Daoy (cell line): ENCODE results near the gene ATP5PD. TPM values are rescaled to one million over a fixed set of nuclear protein-coding genes. Genes with fewer than 3 reads are reported as not detected.
"Not testable (repeated sequence)": the region's sequence is repeated elsewhere in the genome, so short reads cannot be mapped to it uniquely, and the experiment has no call there.

Experiments
- DNase-seq: peaks from one replicate; pipeline ENCODE4 v3.0.0-alpha.2; 2015; ENCODE audit warnings: low read depth
- total RNA-seq: library from RNA; depleted of rRNA; stranded (reverse); fragments of >200 nt; shearing (Covaris generic); gene quantifications from 2 replicates; pipeline ENCODE4 v1.2.3, GENCODE V29; 2014

The ATP5PD gene
- total RNA-seq, 1 experiment from 2014 or later: 453 TPM

DNA sequence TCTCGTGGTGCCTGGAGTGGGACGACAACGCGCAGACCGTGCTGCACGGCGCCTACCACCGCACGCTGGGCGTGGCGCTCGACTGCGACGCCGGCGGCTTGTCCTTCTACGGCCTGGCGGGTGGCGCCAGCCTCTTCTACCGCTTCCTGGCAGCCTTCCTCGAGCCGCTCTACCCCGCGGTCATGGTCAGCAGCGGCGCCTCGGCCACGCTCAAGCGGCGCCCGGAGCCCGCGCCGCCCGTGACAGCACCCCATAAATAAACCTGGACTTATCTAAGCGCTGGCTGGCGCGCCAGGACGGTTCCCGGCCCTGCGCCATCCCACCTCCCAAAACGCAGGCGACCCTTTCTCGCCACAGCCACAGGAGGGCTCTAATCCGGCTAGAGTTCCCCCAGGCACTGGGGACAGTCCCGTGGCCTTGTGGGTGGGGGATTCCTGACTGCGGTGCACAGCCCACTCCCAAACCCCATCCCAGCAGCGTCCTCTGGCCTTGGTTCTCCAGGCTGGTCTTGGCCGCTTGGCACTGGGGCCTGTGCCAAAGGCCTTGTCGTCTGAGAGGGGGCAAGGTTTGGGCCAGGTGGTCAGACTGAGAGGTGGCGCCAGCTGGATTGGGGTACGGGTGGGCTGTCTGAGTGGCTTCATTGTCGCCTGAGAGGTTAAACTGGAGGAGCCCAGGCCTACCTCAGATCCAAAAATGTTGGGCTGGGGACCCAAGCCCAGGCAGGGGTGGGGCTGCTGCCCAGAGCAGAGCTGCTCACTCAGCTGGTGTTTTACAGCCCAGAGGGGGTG lies 30.9 kb upstream of the ATP5PD start:
- no peak for DNase-seq

- no peak for DNase-seq
These were observed 30.3 kb upstream of the ATP5PD start for GRCh38 chr17:75077072-75077495.

- no peak for DNase-seq
These were observed 29.0 kb upstream of the ATP5PD start for GRCh38 chr17:75075597-75076336.

- DNase-seq: no peak
These were observed 27.8 kb upstream of the ATP5PD start for GRCh38 chr17:75074532-75074931.

DNA sequence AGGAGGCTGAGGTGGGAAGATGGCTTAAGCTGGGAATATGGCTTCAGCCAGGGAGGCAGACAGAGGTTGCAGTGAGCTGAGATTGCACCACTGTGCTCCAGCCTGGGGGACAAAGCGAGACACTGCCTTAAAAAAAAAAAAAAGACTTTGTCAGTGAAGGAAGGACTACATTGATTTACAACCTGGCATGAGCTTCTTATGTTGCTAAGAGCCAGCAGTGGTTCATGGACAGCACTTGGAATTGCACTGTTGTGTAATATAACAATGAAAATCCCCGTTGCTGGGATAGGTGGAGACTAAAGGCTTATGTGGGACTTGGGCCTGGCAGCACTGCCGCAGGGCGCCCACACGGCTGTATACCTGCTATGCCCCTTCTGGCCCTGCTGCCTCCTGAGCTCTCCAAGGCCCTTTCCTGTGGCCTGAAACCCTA lies 26.9 kb upstream of the ATP5PD start:
- DNase-seq: no peak

GRCh38 chr17:75072909-75073308 lies 26.1 kb upstream of the ATP5PD start:
- DNase-seq: not testable (repeated sequence)

DNA sequence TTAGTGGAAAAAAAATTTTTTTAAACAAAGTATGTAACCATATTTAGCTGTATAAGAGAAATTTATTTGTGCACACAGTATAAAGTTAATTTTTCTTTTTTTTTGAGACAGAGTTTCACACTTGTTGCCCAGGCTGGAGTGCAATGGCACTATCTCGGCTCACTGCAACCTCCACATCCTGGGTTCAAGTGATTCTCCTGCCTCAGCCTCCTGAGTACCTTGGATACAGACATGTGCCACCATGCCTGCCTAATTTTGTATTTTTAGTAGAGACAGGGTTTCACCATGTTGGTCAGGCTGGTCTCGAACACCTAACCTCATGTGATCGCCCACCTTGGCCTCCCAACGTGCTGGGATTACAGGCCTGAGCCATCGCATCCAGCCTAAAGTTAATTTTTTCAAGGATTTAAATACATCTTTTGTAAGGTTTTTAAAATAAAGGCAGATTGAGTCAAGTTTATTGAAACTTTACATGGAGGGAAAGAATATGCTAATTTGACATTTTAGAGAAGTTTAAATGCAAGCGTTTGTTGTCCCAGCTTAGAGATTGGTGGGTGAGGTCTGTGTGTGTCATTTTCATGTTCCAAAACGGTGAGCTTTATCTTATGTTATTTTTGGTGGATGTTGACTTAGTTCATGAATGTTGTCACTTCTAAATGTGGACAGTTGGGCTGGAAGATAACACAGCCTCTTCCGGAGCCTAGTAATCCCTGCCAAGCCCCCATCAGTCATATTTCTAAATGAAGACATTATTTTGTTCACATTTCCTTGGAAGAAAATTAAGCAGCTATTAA lies 24.9 kb upstream of the ATP5PD start:
- DNase-seq: not testable (repeated sequence)

DNA sequence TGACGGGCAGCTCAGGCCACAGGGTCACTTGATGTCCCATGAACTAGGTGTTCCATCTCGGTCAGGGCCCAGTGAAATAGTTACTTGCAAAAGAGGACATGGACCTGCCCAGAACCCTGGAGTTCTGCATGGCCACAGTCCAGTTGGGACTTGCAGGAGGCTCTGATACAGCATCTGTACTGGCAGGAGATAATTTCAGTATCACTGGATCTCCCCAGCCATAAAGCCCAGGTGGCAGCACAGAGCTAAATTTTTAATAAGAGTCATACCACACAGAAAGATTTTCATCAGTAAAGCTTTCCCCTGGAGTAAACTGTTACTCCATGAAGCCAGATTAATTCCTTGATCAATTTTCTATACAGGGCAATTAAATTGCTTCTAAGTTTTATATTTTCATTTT lies 23.0 kb upstream of the ATP5PD start:
- DNase-seq: no peak

GRCh38 chr17:75068750-75069149 lies 22.0 kb upstream of the ATP5PD start:
- no peak for DNase-seq

- no peak for DNase-seq
These were observed 21.1 kb upstream of the ATP5PD start for GRCh38 chr17:75067856-75068255.

DNA sequence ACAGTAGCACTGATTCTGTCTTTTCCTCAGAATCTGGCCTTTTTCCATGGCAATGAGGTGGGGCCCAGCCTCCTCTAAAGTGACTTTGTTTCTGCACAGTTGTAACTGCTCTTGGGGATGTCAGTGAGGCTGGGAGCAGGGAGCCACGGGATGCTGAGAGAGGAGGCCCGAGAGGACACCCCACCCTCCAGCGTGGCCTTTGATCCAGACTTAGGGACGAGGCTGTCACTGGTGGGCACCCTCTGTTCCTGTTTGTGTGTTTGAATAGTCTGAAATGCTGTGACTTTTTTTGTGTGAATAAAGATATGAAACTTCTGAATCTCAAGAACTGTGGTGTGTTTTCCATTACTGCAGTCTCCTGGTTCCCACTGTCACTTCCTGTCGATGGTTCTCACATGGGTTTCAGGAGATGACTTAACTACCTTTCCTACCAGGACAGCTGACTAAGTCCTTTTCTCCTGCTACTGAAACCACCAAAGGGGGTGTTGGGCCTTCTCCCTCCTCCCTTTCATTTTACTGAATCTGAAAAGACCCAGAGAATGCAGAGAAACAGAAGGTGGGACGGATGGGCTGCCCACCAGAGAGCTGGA lies 18.9 kb upstream of the ATP5PD start:
- DNase-seq: no peak

DNA sequence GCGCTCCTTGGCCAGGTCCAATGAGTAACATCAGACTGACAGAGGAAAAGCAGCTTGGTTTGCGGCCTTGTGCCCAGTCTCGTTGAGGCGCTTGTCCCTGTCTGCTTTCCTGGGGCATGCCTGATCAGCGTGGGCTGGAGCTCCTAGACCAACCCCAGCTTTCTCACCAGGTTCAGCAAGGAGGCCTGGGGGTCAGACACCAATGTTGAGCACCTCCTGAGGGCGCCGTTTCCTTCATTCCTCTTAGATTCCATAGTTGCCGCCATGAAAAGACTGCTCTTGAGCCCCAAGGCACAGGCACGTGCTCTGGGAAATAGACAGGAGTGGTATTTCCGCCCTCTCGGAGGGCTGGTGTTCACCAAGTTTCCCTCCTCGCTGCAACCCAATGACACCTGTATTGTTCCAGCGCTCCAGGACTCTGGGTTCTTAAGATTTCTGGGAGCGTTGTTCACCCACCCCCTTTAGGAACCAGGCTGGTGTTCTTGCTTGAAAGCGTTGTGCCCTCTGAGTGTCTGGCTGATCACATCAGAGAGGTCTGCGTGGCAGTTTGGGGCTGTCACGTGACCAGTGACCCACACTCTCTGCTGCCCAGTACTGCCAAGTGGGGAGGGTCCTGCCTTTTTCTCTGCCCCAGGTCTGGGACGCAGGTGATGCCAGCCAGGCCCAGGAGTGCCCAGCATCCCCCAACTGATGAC lies 18.2 kb upstream of the ATP5PD start:
- DNase-seq: no peak

GRCh38 chr17:75064460-75064859 lies 17.7 kb upstream of the ATP5PD start:
- no peak for DNase-seq

DNA sequence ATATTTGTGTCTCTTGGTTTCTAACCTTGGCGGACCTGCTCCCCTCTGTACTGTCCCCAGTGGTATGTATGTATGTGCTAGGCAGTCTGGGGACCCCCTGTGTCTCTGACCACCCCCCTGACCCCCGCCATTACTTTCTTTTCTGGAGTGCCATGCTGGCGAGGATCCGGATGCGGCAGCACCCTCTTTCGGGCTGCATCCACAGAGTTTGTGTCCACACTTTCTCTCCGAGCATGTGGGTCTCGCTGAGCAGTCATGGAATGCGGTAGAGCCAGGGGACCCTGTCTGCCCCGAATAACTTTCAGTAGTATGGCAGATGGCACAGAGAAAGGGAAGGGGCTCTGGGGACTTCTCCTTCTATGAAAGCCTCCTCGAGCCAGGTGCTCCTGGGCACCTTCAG lies 17.3 kb upstream of the ATP5PD start:
- DNase-seq: no peak

DNA sequence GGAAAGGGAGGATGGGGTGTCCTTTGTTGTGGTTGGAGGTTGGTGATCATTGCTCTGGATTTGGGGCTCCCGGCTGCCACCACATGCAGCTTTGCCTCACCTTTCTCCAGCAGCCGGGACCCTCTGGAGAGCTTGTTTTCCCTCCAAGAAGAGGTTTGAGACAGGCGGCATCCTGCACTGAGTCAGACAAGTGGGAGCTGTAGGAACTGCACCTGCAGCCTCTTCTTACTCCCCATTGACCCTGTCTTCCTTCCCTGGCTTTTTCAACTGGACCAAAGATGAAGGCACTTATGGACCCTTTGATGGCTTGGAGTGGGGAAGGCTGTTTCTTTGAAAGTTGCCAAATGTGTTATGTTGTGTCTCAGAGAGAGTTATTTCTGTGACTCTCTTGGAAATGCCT lies 16.9 kb upstream of the ATP5PD start:
- DNase-seq: no peak

GRCh38 chr17:75063201-75063600 lies 16.4 kb upstream of the ATP5PD start:
- no peak for DNase-seq

GRCh38 chr17:75061618-75062017 lies 14.8 kb upstream of the ATP5PD start:
- no peak for DNase-seq

- DNase-seq: no peak
These were observed 14.3 kb upstream of the ATP5PD start for GRCh38 chr17:75061055-75061438.

GRCh38 chr17:75060434-75061054 lies 13.8 kb upstream of the ATP5PD start:
- DNase-seq: no peak

DNA sequence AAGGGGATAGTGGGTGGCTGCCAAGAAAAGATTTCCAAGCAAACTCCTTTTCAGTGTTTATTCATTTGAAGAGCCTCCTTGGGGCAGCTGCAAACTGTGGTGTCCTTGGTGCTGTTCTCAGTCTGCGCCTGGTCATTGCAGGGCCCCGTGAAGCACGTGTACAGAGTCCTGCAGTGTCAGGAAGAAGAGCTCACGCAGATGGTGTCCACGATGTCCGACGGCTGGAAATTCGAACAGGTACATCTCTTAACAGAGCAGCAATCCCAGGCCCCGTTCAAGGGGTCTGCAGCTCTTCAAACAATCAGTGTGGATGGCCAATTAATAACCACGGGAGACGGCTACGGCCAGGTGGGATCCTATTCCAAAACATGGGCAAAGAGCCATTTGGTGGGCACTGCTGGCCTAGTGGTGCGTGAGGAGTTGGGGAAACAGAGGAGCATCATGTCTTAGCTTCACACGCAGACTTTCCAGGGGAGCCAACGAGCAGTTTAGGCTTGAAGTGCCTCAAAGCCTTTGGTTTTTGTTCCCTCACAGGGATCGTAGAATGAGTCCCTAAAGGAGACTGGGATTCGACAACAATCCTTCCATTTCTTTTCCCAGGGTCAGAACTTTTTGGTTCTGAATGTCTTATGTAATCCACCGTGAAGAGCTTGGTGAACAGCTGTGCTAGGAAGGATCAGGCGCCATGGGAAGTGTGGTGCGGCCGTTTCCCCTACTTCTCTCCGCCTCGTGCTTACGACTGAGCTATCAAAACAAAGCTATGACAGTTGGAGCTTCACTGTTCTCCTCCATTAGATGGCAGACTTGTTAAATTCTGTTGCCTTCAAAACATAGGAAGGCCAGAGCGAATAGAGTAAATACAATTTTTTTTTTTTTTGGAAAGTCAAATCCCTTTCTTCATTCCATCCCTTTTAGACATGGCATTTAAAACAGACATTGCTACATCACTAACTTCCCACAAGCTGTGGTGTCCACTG lies 12.9 kb upstream of the ATP5PD start:
- DNase-seq: no peak
